Mucosa of rectum (tissue), 2 donors: ENCODE data around the gene BORCS6.
A peak's percentile ranks its signal among the peaks of the same experiment; 100 is the strongest.

Source experiments
- H3K27ac ChIP-seq, 2 donors: one replicate each; pipeline ENCODE4 v1.7.0; 2013; ENCODE audit warnings: inconsistent platforms in 2 of 2, low read depth in 2 of 2, low read length in 2 of 2
- H3K27me3 ChIP-seq, 2 donors: one replicate each; pipeline ENCODE4 v1.7.0; 2013; ENCODE audit warnings: low read length in 2 of 2; ENCODE audit not compliant: control insufficient read depth in 2 of 2, insufficient read depth in 2 of 2
- H3K36me3 ChIP-seq, 2 donors: one replicate each; pipeline ENCODE4 v1.7.0; 2013; ENCODE audit warnings: low read length in 2 of 2; ENCODE audit not compliant: control insufficient read depth in 2 of 2, insufficient read depth in 2 of 2
- H3K4me1 ChIP-seq, 2 donors: one replicate each; pipeline ENCODE4 v1.7.0; 2013; ENCODE audit warnings: low read length in 2 of 2, mild to moderate bottlenecking in 1 of 2; ENCODE audit not compliant: control insufficient read depth in 2 of 2, insufficient read depth in 2 of 2
- H3K4me3 ChIP-seq, 2 donors: one replicate each; pipeline ENCODE4 v1.7.0; 2013; ENCODE audit warnings: low read length in 2 of 2
- H3K9ac ChIP-seq, 2 donors: one replicate each; pipeline ENCODE4 v1.7.0; 2013; ENCODE audit warnings: low read length in 2 of 2, low read depth in 1 of 2, mild to moderate bottlenecking in 1 of 2
- H3K9me3 ChIP-seq, 2 donors: one replicate each; pipeline ENCODE4 v1.7.0; 2013; ENCODE audit warnings: low read length in 2 of 2; ENCODE audit not compliant: control insufficient read depth in 2 of 2
- donor health status: healthy.
- donor health status: Normal muscosa, but diverticular disease.

BORCS6 gene

GRCh38 chr17:8187517-8188262, 2.3 kb downstream of the BORCS6 start:
- H3K9ac ChIP-seq: peak overlapping the region; percentile 90 to 94
- H3K36me3 ChIP-seq: no peaks in the 10 kb centered on the region
- H3K4me1 ChIP-seq: peaks cover 40 to 46% of the 10 kb centered on the region in 2 donors
- no peaks in the 10 kb centered on the region for H3K9me3 ChIP-seq
- H3K4me3 ChIP-seq: peak overlapping the region; percentile 93 to 95
- peak overlapping the region; percentile 97 to 98 for H3K27ac ChIP-seq
- no peaks in the 10 kb centered on the region for H3K27me3 ChIP-seq

- peak overlapping the region; percentile 97 to 98 for H3K27ac ChIP-seq
These were observed 3.0 kb downstream of the BORCS6 start for GRCh38 chr17:8186787-8187516.

GRCh38 chr17:8186446-8186786, 3.6 kb downstream of the BORCS6 start:
- Histone ChIP-seq H3K4me1 (peaks cover 32 to 37% of the 10 kb centered on the region in 2 donors), H3K9ac (peak overlapping the region; percentile 90 to 94), H3K27ac (peak overlapping the region; percentile 97 to 98), H3K27me3 (no peaks in the 10 kb centered on the region), H3K36me3 (no peaks in the 10 kb centered on the region), H3K4me3 (peak overlapping the region; percentile 93 to 95), H3K9me3 (no peaks in the 10 kb centered on the region)

More at GRCh38 chr17:8186787-8187516, 3.0 kb downstream of the BORCS6 start:
- Histone ChIP-seq H3K9ac (peak overlapping the region; percentile 90 to 94), H3K36me3 (no peaks in the 10 kb centered on the region), H3K9me3 (no peaks in the 10 kb centered on the region), H3K27me3 (no peaks in the 10 kb centered on the region), H3K4me3 (peak overlapping the region; percentile 93 to 95), H3K4me1 (peaks cover 37 to 41% of the 10 kb centered on the region in 2 donors)

GRCh38 chr17:8185582-8186445, 4.2 kb downstream of the BORCS6 start:
- Histone ChIP-seq H3K9me3 (no peaks in the 10 kb centered on the region), H3K4me3 (peak overlapping the region; percentile 93 to 95), H3K4me1 (peaks cover 32 to 37% of the 10 kb centered on the region in 2 donors), H3K9ac (peak overlapping the region; percentile 90 to 94), H3K36me3 (no peaks in the 10 kb centered on the region), H3K27me3 (no peaks in the 10 kb centered on the region), H3K27ac (peak overlapping the region; percentile 97 to 98)

- peak overlapping the region; percentile 83 for H3K4me3 ChIP-seq
- no peaks in the 10 kb centered on the region for H3K27me3 ChIP-seq
- peak overlapping the region; percentile 73 to 88 for H3K9ac ChIP-seq
- H3K4me1 ChIP-seq: peaks cover 21 to 25% of the 10 kb centered on the region in 2 donors
- peak overlapping the region; percentile 65 to 88 for H3K27ac ChIP-seq
- H3K9me3 ChIP-seq: no peaks in the 10 kb centered on the region
- no peaks in the 10 kb centered on the region for H3K36me3 ChIP-seq
These were observed 12.8 kb downstream of the BORCS6 start for GRCh38 chr17:8176998-8177731.

- Histone ChIP-seq H3K9me3 (no peaks in the 10 kb centered on the region), H3K27me3 (no peaks in the 10 kb centered on the region), H3K27ac (peak within 1 kb of the TSS; percentile 65 to 88), H3K9ac (peak within 1 kb of the TSS; percentile 73 to 88), H3K4me3 (peak within 1 kb of the TSS; percentile 83), H3K36me3 (no peaks in the 10 kb centered on the region), H3K4me1 (peaks cover 21 to 25% of the 10 kb centered on the region in 2 donors)
These were observed 13.6 kb downstream of the BORCS6 start, which contains the start of gene TMEM107 for GRCh38 chr17:8176197-8176940. TMEM107 (minus strand) TSS chr17:8176380; CDS start chr17:8176286, 94 bp downstream.

GRCh38 chr17:8175795-8176196, 14.2 kb downstream of the BORCS6 start:
- Histone ChIP-seq H3K9me3 (no peaks in the 10 kb centered on the region), H3K4me1 (peaks cover 21 to 25% of the 10 kb centered on the region in 2 donors)

GRCh38 chr17:8173871-8174322, 16.1 kb downstream of the BORCS6 start:
- Histone ChIP-seq H3K9ac (peak overlapping the region; percentile 61 to 65), H3K4me1 (peaks cover 21 to 25% of the 10 kb centered on the region in 2 donors), H3K27ac (peak overlapping the region; percentile 82 to 89), H3K4me3 (peak overlapping the region; percentile 66 to 74), H3K27me3 (no peaks in the 10 kb centered on the region), H3K36me3 (no peaks in the 10 kb centered on the region), H3K9me3 (no peaks in the 10 kb centered on the region)

More at GRCh38 chr17:8175795-8176196, 14.2 kb downstream of the BORCS6 start:
- Histone ChIP-seq H3K9ac (peak overlapping the region; percentile 73 to 88), H3K27ac (peak overlapping the region; percentile 65 to 88), H3K36me3 (no peaks in the 10 kb centered on the region), H3K27me3 (no peaks in the 10 kb centered on the region), H3K4me3 (peak overlapping the region; percentile 83)
